Islet precursor cell (in vitro differentiated cells): ENCODE results near the gene TBC1D3I.
"Not testable (repeated sequence)": the region's sequence is repeated elsewhere in the genome, so short reads cannot be mapped to it uniquely, and the experiment has no call there.

Source experiments
- DNase-seq: peaks from one replicate; pipeline ENCODE4 v3.0.0-alpha.2; 2018

The TBC1D3I gene

DNA sequence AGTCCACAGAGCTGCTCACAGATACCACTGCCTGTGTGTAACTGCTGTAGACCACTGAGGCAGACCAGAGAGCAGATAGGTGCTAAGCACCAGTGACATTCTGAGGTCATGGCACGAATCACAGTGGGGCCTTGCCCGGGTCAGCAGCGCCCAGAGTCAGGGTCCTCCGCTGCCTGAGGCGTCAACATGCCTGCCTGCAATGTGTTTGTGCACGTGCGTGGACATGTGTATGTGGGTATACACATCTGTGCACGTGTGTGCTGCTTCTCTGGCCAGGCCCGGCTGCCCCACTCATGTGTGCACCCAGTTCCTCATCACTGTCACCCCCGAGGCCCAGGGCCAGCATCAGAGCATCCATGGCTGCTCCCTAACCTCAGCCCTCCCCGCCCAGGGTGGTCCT is at the start of gene TBC1D3I:
Gene TBC1D3I (minus strand): TSS at position 101 of the 400 bp plus-strand sequence. CDS start 1,585 bp downstream, outside the sequence.
- not testable (repeated sequence) for DNase-seq

GRCh38 chr17:36295161-36295560 is 30.8 kb upstream of the TBC1D3I start:
- not testable (repeated sequence) for DNase-seq

DNA sequence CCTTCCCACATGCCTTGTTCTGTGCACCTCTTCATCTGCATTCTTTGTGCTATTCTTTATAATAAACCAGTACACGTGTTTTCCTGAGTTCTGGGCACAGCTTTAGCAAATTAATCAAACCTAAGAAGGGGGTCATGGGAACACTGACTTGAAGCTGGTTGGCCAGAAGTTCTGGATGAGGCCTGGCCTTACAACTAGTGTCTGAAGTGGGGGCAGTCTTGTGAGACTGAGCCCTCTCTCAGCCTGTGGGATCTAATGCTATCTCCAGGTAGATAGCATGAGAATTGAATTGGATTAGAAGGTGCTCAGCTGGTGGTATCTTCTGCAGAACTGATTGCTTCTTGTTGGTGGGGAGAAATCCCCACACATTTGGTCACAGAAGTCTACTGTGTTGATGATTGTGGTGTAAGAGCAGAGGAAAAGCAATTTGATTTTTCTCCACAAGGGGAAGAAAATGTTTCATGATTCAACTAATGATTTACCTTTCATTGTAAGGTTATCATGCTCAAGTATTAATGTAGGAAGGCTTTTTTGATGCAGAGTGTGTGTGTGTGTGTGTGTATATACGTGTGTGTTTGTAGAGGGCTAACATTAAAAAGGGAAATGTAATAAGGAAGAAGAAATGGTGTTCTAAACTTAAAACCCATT is 25.7 kb upstream of the TBC1D3I start:
- DNase-seq = not testable (repeated sequence)

GRCh38 chr17:36284219-36284618 is 19.8 kb upstream of the TBC1D3I start:
- not testable (repeated sequence) for DNase-seq

GRCh38 chr17:36283256-36283655 is 18.9 kb upstream of the TBC1D3I start:
- DNase-seq = not testable (repeated sequence)

GRCh38 chr17:36242046-36242445 is 22.3 kb downstream of the TBC1D3I start:
- not testable (repeated sequence) for DNase-seq

GRCh38 chr17:36229644-36230043 is 34.7 kb downstream of the TBC1D3I start:
- DNase-seq = not testable (repeated sequence)

GRCh38 chr17:36222967-36223366 is 41.4 kb downstream of the TBC1D3I start:
- peak; percentile 23 for DNase-seq

GRCh38 chr17:36221581-36222100 is 42.7 kb downstream of the TBC1D3I start:
- peak; percentile 44 for DNase-seq

DNA sequence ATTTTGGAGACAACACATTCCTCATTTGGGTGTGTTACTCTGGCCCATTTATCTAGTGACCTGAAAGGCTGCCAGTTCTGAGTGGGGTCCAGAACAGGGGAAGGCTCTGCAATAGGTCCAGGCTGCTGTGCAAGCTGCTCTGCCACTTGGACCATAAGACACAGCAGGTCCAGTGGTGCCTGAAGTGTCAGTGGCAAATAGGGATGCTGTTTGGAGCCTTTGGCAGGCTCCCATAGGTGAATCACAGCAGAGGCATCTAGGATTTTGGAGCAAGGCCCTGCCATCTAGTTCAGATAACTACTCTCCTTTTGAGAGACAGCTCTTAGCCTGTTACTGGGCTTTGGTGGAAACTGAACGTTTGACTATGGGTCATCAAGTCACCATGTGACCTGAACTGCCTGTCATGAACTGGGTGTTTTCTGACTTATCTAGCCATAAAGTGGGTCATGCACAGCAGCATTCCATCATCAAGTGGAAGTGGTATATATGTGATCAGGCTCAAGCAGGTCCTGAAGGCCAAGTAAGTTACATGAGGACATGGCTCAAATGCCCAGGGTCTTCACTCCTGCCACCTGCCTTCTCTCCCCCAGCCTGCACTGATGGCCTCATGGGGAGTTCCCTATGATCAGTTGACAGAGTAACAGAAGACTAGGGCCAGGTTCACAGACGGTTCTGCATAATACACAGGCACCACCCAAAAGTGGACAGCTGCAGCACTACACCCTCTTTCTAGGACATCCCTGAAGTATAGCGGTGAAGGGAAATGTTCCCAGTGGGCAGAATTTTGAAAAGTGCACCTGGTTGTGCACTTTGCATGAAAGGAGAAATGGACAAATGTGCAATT is 43.4 kb downstream of the TBC1D3I start:
- peak; percentile 47 for DNase-seq

- peak; percentile 25 for DNase-seq
Observed at GRCh38 chr17:36219556-36219955, 44.8 kb downstream of the TBC1D3I start.

DNA sequence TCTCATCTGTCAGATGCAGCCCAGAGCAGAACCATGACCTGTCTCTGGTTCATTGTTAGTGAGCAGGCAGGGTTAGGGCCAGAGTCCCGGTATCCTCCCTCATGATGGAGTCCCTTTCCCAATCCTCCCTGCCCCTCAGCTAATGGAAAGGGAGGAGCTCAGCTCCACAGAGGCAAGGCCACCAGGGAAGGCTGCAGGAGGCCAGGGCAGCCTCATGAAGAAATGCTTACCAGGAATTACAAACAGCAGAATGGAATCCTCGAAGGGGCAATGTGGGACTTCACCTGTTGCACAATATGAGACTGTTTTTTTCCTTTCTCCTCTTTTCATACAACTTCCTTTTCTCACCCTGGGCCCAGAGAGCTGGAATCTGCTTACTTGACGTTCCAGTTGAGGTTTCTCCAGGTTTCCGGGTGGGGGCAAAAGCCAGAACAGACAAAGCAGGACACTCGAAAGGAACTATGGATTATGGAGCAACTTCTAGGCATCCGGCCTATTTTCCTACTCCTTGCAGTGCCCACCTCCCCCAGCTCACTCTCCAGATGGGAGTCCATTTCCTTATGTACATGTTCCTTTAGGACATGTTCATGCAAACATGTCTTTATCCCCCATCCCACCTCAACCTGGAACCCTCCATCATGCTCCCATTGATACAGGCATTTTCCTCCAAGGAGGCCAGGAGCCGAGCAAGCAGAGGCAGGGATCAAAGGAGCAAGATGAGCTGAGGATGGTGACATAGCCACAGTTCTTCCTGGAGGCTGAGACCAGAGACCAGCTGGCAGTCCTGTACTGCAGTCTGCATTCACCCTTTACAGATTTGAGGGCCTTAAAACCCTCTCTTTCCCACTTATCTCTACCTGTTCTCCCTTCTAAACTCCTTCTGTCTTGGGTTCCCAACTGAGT is 48.7 kb downstream of the TBC1D3I start:
- peak; percentile 56 for DNase-seq

- no peak for DNase-seq
Observed at GRCh38 chr17:36214918-36215317, 49.5 kb downstream of the TBC1D3I start.

DNA sequence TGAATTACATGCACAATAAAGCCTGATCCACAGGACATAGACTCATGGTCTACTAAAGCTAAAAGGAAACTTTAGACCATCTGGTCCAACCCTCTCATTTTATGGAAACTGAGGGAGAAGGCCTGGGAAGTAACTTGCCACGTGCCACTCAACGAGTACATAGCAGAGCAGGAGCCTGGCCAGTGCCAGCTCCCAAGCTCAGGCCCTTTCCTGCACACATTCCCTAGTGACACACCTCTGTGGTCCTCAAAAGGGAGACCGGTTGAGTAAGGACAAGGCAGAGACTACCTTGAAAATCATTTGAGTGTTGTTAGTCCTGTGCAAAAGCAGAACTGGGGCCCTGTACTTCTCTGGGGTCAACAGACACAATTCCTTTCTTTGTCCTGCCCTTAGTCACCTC is 50.7 kb downstream of the TBC1D3I start:
- peak; percentile 50 for DNase-seq

DNA sequence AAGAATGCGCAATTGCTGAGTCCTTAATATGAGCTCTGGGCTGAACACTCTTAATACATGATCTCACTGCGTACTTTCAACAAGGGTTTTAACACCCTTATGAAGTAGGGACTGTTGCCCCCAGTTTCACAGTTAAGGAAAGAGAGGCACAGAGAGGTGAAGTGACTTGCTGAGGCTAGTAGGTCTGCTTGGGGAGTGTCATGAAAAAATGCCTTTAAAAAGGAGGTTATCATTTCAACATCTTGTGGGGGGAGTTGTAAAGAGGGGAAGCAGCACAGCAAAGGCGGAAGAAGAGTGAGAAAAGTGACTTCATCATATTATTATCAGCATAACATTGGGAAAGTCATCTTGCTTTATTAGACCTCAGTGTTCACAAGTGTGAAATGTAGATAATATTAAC is 51.4 kb downstream of the TBC1D3I start:
- DNase-seq = no peak

GRCh38 chr17:36212272-36212605 is 52.1 kb downstream of the TBC1D3I start:
- peak; percentile 49 for DNase-seq

DNA sequence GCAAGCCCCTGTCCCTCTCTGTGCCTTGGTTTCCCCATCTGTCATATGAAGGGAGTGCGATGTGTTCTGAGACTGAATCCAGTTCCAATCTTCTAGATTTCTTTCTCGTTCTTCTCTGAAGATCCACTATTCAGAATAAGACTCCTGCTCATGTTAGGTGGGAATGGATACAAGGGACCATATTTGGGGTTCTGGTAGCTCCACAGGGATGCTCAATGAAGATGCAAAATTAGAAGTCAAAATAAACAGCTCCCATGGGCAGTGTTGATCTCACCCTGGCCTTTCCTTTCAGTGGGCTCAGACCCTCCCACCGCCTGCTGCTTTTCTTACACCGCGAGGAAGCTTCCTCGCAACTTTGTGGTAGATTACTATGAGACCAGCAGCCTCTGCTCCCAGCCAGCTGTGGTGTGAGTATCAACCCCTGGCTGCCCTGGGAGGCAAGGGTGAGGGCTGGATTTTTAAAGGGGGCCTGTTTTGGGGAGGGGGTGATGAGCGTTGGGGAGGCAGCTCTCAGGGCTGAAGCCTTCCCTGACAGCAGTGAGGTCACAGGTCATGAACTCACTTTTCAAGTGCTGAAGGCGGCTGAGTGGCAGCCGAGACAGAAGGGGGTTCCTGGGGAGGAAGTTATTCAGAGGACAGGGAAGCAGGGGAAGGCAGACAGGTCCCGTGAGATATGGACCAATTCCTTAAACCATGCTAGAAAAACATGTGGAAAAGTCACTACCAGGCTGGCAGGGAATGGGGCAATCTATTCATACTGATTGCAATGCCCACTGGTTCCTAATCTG is 52.7 kb downstream of the TBC1D3I start:
- peak; percentile 47 for DNase-seq

- peak; percentile 53 for DNase-seq
Observed at GRCh38 chr17:36210439-36211211, 53.7 kb downstream of the TBC1D3I start, which contains the start of gene CCL4L2. CCL4L2 (plus strand) TSS chr17:36211063.

DNA sequence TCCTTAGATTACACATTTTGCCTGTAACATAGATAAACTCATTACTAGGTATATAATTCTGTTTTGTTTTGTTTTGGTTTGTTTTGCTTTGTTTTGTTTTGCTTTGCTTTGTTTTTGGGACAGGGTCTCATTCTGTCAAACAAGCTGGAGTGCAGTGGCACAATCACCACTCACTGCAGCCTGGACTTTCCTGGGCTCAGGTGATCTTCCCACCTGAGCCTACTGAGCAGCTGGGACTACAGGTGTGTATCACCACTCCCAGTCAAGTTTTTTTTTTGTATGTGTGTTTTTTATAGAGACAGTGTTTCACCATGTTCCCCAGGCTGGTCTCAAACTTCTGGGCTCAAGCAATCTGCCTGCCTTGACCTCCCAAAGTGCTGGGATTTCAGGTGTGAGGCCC is 54.8 kb downstream of the TBC1D3I start:
- no peak for DNase-seq

DNA sequence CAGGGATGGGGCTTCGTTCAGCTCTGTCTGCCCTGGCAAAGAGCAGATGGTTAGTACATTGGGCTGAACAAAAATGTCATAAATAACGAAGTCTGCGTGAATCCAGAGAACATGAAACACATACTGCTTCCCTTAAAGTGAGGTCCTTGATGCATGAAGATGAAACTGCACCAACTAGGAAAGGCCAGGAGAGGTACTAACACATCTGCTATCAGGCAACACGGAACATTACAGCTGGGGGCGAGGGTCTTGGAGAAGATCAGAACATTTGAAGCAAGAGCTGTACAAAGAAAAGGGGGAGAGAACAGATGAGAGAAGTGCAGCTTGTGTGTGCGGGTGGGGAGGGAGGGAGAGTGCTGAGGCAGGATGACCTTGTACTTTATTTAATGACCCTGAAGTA is 57.0 kb downstream of the TBC1D3I start:
- DNase-seq = peak; percentile 44

GRCh38 chr17:36206486-36206821 is 57.9 kb downstream of the TBC1D3I start:
- DNase-seq = not testable (repeated sequence)
